K562 (cell line): ENCODE data around the gene TRERF1. TPM values are rescaled to one million over a fixed set of nuclear protein-coding genes. Genes with fewer than 3 reads are reported as not detected.

Source experiments
- ARID1B ChIP-seq: fragments of 450-650 bp; IDR thresholded peaks from 2 replicates; pipeline ENCODE4 v1.6.1; 2016; ENCODE audit warnings: antibody characterized with exemption, mild to moderate bottlenecking, inconsistent platforms
- CBX8 ChIP-seq: fragments of 200-600 bp; sonication (generic); IDR thresholded peaks from 2 replicates; pipeline ENCODE4 v1.6.1; 2012; ENCODE audit warnings: borderline replicate concordance, mixed run types, low read depth, mild to moderate bottlenecking, moderate library complexity, mixed read lengths, low read length, control low read depth, inconsistent platforms; ENCODE audit not compliant: poor library complexity, severe bottlenecking; ENCODE audit errors: extremely low read depth
- CHD1 ChIP-seq: fragments of 200-600 bp; sonication (generic); IDR thresholded peaks from one replicate; pipeline ENCODE4 v1.6.1; 2012; ENCODE audit warnings: mild to moderate bottlenecking, moderate library complexity, low read length, inconsistent platforms
- FOXP1 ChIP-seq: sonication (generic); formaldehyde crosslinking; IDR thresholded peaks from 2 replicates; pipeline ENCODE4 v1.8.0; 2022; ENCODE audit warnings: mild to moderate bottlenecking, missing genetic modification reagents
- HMGN3 ChIP-seq: IDR thresholded peaks from 2 replicates; pipeline ENCODE4 v1.6.1; 2011; ENCODE audit warnings: borderline replicate concordance, low read depth, mild to moderate bottlenecking, mixed read lengths, low read length; ENCODE audit not compliant: insufficient read length; ENCODE audit errors: extremely low read depth
- HOXB6 ChIP-seq: fragments of 250-450 bp; sonication (Bioruptor Pico); IDR thresholded peaks from 2 replicates; pipeline ENCODE4 v1.5.1; 2022; ENCODE audit warnings: mild to moderate bottlenecking, borderline replicate concordance
- KAT2B ChIP-seq: IDR thresholded peaks from one replicate; pipeline ENCODE4 v1.6.1; 2012; ENCODE audit warnings: low read depth, mild to moderate bottlenecking, control low read depth, inconsistent platforms, low read length, moderate library complexity
- KLF6 ChIP-seq: fragments of 250-450 bp; sonication (Bioruptor Pico); IDR thresholded peaks from 2 replicates; pipeline ENCODE4 v1.4.0; 2020; ENCODE audit warnings: mild to moderate bottlenecking, moderate library complexity, borderline replicate concordance
- MAFF ChIP-seq: IDR thresholded peaks from 2 replicates; pipeline ENCODE4 v1.6.1; 2012; ENCODE audit warnings: low read length, improper control_type of control experiment
- NFXL1 ChIP-seq: fragments of 450-650 bp; formaldehyde crosslinking; IDR thresholded peaks from 2 replicates; pipeline ENCODE4 v1.4.0; 2021; ENCODE audit warnings: mild to moderate bottlenecking
- NR1H2 ChIP-seq: sonication (generic); formaldehyde crosslinking; IDR thresholded peaks from 2 replicates; pipeline ENCODE4 v1.4.0; 2020; ENCODE audit warnings: mild to moderate bottlenecking, missing genetic modification reagents
- POLR2AphosphoS2 ChIP-seq: IDR thresholded peaks from 2 replicates; pipeline ENCODE4 v1.6.1; 2012; ENCODE audit warnings: low read length, improper control_type of control experiment
- SIX5 ChIP-seq, 2 experiments: IDR thresholded peaks; 2 replicates each; pipeline ENCODE4 v1.6.1; 2011; ENCODE audit warnings: low read length in 2 of 2, borderline replicate concordance in 1 of 2, low read depth in 1 of 2, mild to moderate bottlenecking in 1 of 2, moderate library complexity in 1 of 2; ENCODE audit not compliant: insufficient read depth in 1 of 2
- SRSF9 ChIP-seq: fragments of 200-400 bp; formaldehyde crosslinking; IDR thresholded peaks from 2 replicates; pipeline ENCODE4 v1.6.1; 2017; ENCODE audit warnings: low read depth, low read length, borderline replicate concordance
- polyA plus RNA-seq, 8 experiments: library from polyadenylated mRNA; depleted of rRNA in 4 of 8; stranded (reverse) in 5 of 8; unstranded in 3 of 8; fragments of >200 nt; fragmentation: Nextera tagmentation in 2 of 8; fragmentation: Illumina TruSeq in 1 of 8; extraction: Ambion mirVana in 2 of 8; extraction: Trizol in 1 of 8; gene quantifications; 2 replicates each; pipeline versions ENCODE4 v1.2.1 to v1.2.3, GENCODE V29; 2011 to 2014; ENCODE audit warnings: inconsistent platforms in 1 of 8, missing spikeins in 1 of 8
- total RNA-seq, 7 experiments: library from RNA; depleted of rRNA in 6 of 7; stranded (reverse); fragments of >200 nt in 6 of 7; fragmentation: Illumina TruSeq in 2 of 7; extraction: Trizol in 2 of 7; gene quantifications; 2 replicates each; pipeline versions ENCODE4 v1.2.1 to v1.2.3, GENCODE V29; 2011 to 2021; ENCODE audit warnings: low replicate concordance in 1 of 7
- TF ChIP-seq, protein P1 (sequence below), 3 experiments: fragments of 200-800 bp in 1 of 3; fragments of 250-450 bp in 1 of 3; fragments of 450-650 bp in 1 of 3; sonication (Bioruptor Pico) in 1 of 3; sonication (Bioruptor generic) in 1 of 3; formaldehyde crosslinking in 1 of 3; IDR thresholded peaks; 2 replicates each; pipeline versions ENCODE4 v1.6.1 to v1.8.0; 2016 to 2022; ENCODE audit warnings: mild to moderate bottlenecking in 2 of 3, missing genetic modification characterization in 2 of 3, missing compliant biosample characterization in 1 of 3, moderate library complexity in 1 of 3
- TF ChIP-seq, protein P2 (sequence below), 3 experiments: fragments of 200-800 bp in 1 of 3; sonication (Bioruptor generic) in 1 of 3; sonication (generic) in 1 of 3; formaldehyde crosslinking in 1 of 3; IDR thresholded peaks; 2 replicates each; pipeline versions ENCODE4 v1.6.1 to v1.8.0; 2016 to 2022; ENCODE audit warnings: mild to moderate bottlenecking in 2 of 3, missing compliant biosample characterization in 2 of 3, missing genetic modification characterization in 2 of 3, missing genetic modification reagents in 1 of 3

Gene TRERF1
- total and polyA plus RNA-seq, 9 of the 15 experiments (the other 6 are each of a cell fraction or from before 2014, with no cell fraction given), result 0.04 to 0.20 (median 0.07) TPM; not detected in 3

DNA sequence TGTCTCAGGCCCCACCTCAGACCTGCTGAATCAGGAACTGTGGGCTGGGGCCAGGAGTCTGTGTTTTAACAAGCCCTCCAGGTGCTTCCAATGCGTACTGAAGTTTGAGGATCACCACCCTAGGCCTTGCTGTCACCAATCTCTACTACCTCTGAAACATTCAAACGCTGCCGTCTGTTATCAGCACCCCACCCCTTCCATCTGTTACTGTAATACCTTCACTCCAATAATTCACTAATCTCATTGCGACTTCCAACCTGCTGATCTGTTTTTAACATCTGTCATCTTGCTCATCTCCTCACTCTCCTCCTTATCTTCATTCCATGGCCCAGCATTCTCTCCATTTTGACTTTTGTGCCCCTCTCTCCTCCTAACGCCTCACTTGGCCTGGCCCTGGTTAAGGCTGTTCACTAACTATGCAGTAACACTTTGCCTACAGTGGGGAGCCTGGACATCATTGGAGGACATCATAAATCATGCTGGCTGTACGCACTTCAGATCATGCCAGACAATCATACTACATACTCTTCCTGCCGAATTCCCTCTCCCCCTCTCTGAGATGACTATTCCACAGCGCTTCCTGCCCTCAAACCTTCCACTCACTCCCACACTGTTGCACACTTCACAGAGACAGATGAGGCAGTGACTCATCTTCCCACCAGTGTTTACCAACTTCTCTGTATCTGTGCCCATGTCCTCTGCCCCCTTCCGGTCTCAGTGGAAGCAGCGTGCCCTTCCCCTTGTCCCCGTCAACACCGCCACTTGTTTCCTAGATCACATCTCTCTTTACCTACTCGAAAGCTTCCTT is 254.0 kb downstream of the TRERF1 start (continued):
- TF ChIP-seq, protein P1, sequence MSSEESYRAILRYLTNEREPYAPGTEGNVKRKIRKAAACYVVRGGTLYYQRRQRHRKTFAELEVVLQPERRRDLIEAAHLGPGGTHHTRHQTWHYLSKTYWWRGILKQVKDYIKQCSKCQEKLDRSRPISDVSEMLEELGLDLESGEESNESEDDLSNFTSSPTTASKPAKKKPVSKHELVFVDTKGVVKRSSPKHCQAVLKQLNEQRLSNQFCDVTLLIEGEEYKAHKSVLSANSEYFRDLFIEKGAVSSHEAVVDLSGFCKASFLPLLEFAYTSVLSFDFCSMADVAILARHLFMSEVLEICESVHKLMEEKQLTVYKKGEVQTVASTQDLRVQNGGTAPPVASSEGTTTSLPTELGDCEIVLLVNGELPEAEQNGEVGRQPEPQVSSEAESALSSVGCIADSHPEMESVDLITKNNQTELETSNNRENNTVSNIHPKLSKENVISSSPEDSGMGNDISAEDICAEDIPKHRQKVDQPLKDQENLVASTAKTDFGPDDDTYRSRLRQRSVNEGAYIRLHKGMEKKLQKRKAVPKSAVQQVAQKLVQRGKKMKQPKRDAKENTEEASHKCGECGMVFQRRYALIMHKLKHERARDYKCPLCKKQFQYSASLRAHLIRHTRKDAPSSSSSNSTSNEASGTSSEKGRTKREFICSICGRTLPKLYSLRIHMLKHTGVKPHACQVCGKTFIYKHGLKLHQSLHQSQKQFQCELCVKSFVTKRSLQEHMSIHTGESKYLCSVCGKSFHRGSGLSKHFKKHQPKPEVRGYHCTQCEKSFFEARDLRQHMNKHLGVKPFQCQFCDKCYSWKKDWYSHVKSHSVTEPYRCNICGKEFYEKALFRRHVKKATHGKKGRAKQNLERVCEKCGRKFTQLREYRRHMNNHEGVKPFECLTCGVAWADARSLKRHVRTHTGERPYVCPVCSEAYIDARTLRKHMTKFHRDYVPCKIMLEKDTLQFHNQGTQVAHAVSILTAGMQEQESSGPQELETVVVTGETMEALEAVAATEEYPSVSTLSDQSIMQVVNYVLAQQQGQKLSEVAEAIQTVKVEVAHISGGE (CRISPR knock-in tag; IDR thresholded peaks at IDR 0.05), result peak in 1 of 3 experiments; percentile 65; a peak in 2 of 6 replicates
- TF ChIP-seq, protein P2, sequence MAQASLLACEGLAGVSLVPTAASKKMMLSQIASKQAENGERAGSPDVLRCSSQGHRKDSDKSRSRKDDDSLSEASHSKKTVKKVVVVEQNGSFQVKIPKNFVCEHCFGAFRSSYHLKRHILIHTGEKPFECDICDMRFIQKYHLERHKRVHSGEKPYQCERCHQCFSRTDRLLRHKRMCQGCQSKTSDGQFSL (CRISPR knock-in tag; IDR thresholded peaks at IDR 0.05), result no peak
- TF ChIP-seq, protein P2 (tag; IDR thresholded peaks at IDR 0.05), result no peak
- TF ChIP-seq SRSF9, result no peak
- no peak for TF ChIP-seq KAT2B
- TF ChIP-seq HOXB6, result no peak
- TF ChIP-seq CHD1, result peak; percentile 24
- no peak for TF ChIP-seq NR1H2 (CRISPR knock-in tag)
- TF ChIP-seq KLF6 (CRISPR knock-in tag), result no peak; the same call in 1 of the 2 replicates
- TF ChIP-seq FOXP1 (CRISPR knock-in tag), result peak; percentile 71; the same call in 1 of the 2 replicates
- TF ChIP-seq POLR2AphosphoS2, result no peak
- no peak for TF ChIP-seq SIX5 (IDR thresholded peaks at IDR 0.05; ENCODE audit: borderline replicate concordance in 1 of 2, insufficient read depth in 1 of 2, low read depth in 1 of 2, low read length in 2 of 2)
- TF ChIP-seq ARID1B, result peak; percentile 100
- TF ChIP-seq CBX8, result no peak
- peak; percentile 68 for TF ChIP-seq HMGN3
- TF ChIP-seq MAFF, result peak; percentile 6; the same call in 1 of the 2 replicates
- no peak for TF ChIP-seq NFXL1 (CRISPR knock-in tag)
